ENCODE data around the gene PPT1.

The PPT1 gene

DNA sequence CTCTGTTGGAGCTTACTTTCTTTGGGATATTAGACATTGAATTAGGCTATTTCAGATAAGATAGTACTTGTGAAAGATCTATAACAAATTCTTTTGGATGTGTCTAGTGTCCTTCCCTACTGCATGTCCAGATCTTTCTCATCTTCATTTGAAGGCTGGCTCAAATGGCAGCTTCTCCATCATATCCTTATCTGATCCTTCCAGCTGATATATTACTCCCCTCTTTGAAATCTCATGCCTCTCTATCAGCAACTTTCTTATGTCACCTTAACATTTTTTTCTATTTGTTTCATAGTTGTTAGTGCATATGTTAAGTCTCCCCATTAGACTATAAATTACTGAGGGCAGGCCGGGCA lies 39.0 kb downstream of the PPT1 start:
- H3K27me3 ChIP-seq (ENCODE audit: insufficient read depth, low read length): no peaks in the 10 kb centered on the region
- H3K4me3 ChIP-seq (ENCODE audit: low read length): no peak overlapping the region
- no peaks in the 10 kb centered on the region for H3K4me1 ChIP-seq (ENCODE audit: insufficient read depth, low read length)
- no peak overlapping the region for H2AFZ ChIP-seq (ENCODE audit: low read depth, low read length)
- no peaks in the 10 kb centered on the region for H3K9me3 ChIP-seq (ENCODE audit: low read length)
- H3K36me3 ChIP-seq (ENCODE audit: insufficient read depth, low read length): peaks cover 46% of the 10 kb centered on the region

DNA sequence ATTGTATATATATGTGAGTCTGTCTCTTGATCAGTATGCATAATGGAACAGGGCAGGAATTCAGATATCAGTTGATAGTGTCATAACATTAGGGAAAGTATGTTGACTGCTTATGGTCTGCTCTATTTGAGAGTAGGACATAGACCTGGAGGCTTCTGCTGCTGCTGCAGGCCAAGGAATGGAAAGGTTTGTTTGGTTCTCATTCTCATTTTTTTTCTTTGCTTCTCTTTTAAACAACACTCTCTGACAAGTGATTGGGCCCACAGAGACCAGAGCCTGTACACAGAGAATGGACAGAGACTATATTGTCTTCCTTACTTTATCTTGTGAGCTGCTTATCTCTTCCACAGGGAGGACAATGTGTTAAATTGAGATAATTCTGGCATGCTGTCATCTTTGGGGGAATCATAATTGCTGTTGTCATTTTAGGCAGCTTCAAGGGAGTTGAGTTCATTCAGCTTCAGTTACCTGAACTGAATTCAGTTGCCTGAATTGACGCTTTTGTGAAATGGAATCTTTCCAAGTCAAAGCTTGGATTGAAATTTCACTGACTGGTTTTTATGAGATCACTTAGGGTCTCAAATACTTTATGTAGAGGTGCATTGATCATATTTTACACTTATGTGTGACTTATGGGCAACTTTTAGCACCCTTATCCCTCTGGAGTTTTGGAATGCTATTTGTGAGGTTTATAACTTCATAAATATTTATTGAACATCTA lies 39.6 kb downstream of the PPT1 start:
- no peaks in the 10 kb centered on the region for H3K9me3 ChIP-seq (ENCODE audit: low read length)

DNA sequence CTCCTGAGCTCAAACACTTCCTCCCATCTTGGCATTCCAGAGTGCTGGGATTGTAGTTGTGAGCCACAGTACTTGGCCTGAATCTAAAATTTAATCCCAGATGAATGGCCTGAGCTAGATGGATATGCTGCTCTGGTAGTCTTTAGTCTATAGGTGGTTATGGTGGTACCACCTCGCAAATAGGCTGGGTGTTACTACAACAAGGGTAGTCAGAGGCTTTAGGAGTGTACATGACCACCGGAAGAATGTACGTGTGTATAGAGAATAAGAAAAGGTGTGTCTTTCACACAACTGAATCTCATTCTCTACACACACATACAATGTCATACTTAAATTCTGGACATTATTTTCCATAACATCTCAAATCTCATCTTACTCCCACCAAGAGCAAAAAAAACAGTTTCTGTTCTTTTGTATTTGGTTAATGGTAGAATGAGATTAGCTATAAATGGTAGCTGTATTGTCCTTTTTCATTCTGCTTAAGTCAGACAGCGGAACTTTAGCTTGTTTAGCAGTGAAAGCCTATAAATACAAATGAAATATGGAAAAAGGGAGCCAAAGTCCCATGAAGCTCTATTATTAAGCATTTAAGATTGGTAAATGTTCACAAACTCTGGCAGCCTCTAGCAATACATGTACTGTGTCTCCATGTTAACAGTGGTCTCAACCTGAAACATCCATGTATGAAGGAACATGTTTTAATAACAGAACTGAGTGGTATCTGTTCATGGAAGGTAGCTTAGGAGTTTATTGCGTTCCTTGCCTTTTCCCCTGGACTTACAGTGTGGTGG lies 40.3 kb downstream of the PPT1 start:
- Histone ChIP-seq H3K4me3 (ENCODE audit: low read length) (no peak overlapping the region), H2AFZ (ENCODE audit: low read depth, low read length) (no peak overlapping the region), H3K27me3 (ENCODE audit: insufficient read depth, low read length) (no peaks in the 10 kb centered on the region), H3K4me1 (ENCODE audit: insufficient read depth, low read length) (no peaks in the 10 kb centered on the region), H3K9me3 (ENCODE audit: low read length) (no peaks in the 10 kb centered on the region), H3K36me3 (ENCODE audit: insufficient read depth, low read length) (peaks cover 34% of the 10 kb centered on the region)

More for the DNA sequence above, 39.6 kb downstream of the PPT1 start:
- Histone ChIP-seq H3K4me1 (ENCODE audit: insufficient read depth, low read length) (no peaks in the 10 kb centered on the region), H3K4me3 (ENCODE audit: low read length) (no peak overlapping the region), H3K27me3 (ENCODE audit: insufficient read depth, low read length) (no peaks in the 10 kb centered on the region), H2AFZ (ENCODE audit: low read depth, low read length) (no peak overlapping the region), H3K36me3 (ENCODE audit: insufficient read depth, low read length) (peaks cover 41% of the 10 kb centered on the region)

DNA sequence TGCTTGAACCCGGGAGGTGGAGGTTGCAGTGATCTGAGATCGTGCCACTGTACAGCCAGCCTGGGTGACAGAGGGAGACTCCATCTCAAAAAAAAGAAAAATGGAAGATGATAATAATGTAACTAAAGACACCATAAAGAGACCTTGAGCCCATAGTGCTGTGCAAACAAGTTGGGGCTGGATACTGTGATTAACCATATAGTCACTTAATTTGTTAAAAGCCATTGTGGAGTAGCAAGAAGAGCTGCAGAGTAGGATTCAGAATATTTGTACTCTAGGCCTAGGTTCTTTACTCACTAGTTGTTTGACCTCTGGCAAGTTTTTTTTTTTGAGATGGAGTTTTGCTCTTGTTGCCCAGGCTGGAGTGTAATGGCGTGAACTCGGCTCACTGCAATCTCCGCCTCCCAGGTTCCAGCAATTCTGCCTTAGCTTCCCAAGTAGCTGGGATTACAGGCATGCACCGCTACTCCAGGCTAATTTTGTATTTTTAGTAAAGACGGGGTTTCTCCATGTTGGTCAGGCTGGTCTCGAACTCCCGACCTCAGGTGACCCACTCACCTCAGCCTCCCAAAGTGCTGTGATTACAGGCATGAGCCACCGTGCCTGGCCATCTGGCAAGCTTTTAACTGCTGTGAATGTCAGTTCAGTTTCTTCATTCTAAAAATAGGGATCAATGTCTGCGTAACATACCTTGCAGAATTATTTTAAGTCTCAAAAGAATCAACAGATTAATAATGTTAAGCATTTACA lies 43.7 kb downstream of the PPT1 start:
- H3K27me3 ChIP-seq (ENCODE audit: insufficient read depth, low read length): no peaks in the 10 kb centered on the region
- no peak overlapping the region for H2AFZ ChIP-seq (ENCODE audit: low read depth, low read length)
- H3K36me3 ChIP-seq (ENCODE audit: insufficient read depth, low read length): peaks cover 13% of the 10 kb centered on the region

DNA sequence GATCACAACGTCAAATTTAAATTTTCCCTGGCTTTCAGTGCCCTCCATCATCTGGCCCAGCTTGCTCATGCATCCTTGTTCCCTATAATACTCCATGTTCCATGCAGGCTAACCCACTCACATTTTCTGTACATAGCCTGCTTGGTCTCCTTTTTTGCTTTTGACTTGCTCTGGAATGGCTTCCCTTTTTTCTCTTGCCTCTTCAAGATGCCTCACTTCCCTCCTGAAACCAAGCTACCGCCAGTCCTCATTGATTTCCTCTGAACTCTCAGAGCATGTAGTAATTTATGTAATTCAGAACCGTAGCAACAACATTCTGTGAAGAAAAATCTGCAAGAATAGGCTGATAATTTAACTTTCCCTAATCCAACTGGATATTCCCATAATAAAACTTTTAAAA lies 46.2 kb downstream of the PPT1 start:
- no peak overlapping the region for H2AFZ ChIP-seq (ENCODE audit: low read depth, low read length)
- no peaks in the 10 kb centered on the region for H3K27me3 ChIP-seq (ENCODE audit: insufficient read depth, low read length)
- no peaks in the 10 kb centered on the region for H3K9me3 ChIP-seq (ENCODE audit: low read length)
- no peaks in the 10 kb centered on the region for H3K4me1 ChIP-seq (ENCODE audit: insufficient read depth, low read length)
- no peak overlapping the region for H3K4me3 ChIP-seq (ENCODE audit: low read length)
- H3K36me3 ChIP-seq (ENCODE audit: insufficient read depth, low read length): peaks cover 8% of the 10 kb centered on the region

More for the DNA sequence above, 43.7 kb downstream of the PPT1 start:
- no peaks in the 10 kb centered on the region for H3K4me1 ChIP-seq (ENCODE audit: insufficient read depth, low read length)
- H3K9me3 ChIP-seq (ENCODE audit: low read length): no peaks in the 10 kb centered on the region
- H3K4me3 ChIP-seq (ENCODE audit: low read length): no peak overlapping the region

DNA sequence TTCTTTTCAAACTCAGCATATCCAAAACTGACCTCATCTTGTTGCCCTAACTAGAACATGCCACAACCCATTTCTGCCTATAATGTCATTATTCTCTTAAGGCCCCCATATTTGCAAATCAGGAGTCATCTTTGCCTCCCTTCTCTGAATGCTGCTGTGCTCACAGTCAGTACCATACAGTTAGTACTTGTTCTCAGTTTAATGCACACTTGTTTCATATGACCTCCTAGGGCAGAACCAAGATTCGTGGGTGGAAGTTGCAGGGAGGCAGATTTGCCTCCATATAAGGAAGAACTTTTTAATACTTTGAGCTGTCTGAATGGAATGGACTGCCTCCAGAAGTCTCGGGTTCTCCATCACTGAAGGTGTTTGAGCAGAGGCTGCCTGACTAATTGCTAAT lies 47.3 kb downstream of the PPT1 start:
- Histone ChIP-seq H3K9me3 (ENCODE audit: low read length) (no peaks in the 10 kb centered on the region), H3K36me3 (ENCODE audit: insufficient read depth, low read length) (peaks cover 4% of the 10 kb centered on the region), H2AFZ (ENCODE audit: low read depth, low read length) (no peak overlapping the region), H3K27me3 (ENCODE audit: insufficient read depth, low read length) (no peaks in the 10 kb centered on the region), H3K4me1 (ENCODE audit: insufficient read depth, low read length) (no peaks in the 10 kb centered on the region), H3K4me3 (ENCODE audit: low read length) (no peak overlapping the region)

DNA sequence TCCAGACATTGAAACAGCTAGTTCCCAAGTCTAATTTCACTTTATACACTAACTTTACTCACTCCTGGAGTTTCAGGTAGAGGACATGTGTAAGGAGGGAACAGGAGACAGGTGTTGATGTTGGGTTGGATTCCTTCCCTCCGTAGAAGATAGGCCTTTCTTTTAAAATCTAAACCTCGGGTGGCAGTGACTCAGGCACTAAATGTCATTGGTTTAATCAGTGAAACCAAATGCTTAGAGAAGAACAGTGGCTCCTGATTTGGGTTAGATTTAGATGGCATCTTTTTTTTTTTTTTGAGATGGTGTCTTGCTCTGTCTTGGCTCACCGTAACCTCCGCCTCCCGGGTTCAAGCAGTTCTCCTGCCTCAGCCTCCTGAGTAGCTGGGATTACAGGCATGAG lies 49.3 kb downstream of the PPT1 start:
- Histone ChIP-seq H3K27me3 (ENCODE audit: insufficient read depth, low read length) (no peaks in the 10 kb centered on the region), H3K4me3 (ENCODE audit: low read length) (no peak overlapping the region), H2AFZ (ENCODE audit: low read depth, low read length) (no peak overlapping the region), H3K36me3 (ENCODE audit: insufficient read depth, low read length) (peaks cover 7% of the 10 kb centered on the region), H3K9me3 (ENCODE audit: low read length) (no peaks in the 10 kb centered on the region), H3K4me1 (ENCODE audit: insufficient read depth, low read length) (no peaks in the 10 kb centered on the region)

DNA sequence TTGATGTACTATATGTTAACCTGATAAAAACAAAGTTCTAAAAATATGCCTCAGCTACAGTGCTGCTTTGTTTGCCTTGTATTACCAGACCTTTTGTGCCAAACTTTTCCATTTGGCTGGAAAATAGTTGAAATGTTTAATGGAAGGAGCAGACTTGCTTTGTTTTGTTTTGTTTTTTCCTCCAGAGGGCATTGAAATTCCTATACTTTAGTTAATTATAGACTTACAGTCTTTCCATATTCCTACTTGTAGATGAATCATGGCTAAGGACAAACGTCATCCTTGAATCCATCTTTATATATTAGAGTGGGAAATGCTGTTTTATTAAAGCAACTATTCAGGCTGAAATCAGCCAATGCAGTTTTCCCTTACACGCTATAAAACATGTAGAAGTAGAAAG lies 49.8 kb downstream of the PPT1 start:
- Histone ChIP-seq H3K36me3 (ENCODE audit: insufficient read depth, low read length) (peaks cover 10% of the 10 kb centered on the region), H3K4me1 (ENCODE audit: insufficient read depth, low read length) (peaks cover 4% of the 10 kb centered on the region), H3K4me3 (ENCODE audit: low read length) (no peak overlapping the region), H3K27me3 (ENCODE audit: insufficient read depth, low read length) (no peaks in the 10 kb centered on the region), H2AFZ (ENCODE audit: low read depth, low read length) (no peak overlapping the region), H3K9me3 (ENCODE audit: low read length) (no peaks in the 10 kb centered on the region)

DNA sequence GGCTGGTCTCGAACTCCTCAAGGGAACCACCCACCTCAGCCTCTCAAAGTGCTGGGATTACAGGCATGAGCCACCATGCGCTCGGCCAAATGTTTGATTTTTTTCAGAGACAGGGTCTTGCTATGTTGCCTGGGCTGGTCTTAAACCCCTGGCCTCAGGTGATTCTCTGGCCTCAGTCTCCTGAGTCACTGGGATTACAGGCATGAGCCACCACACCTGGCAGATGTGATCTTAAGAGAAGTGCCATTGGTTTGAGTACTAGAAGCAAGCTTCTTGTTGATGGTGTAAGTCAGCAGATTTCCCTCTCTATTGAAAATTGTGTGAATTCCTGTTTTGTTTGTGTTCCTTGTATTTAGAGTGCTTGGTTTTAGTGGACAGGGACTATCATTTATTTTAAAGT lies 51.3 kb downstream of the PPT1 start:
- no peaks in the 10 kb centered on the region for H3K9me3 ChIP-seq (ENCODE audit: low read length)
- peaks cover 11% of the 10 kb centered on the region for H3K36me3 ChIP-seq (ENCODE audit: insufficient read depth, low read length)

DNA sequence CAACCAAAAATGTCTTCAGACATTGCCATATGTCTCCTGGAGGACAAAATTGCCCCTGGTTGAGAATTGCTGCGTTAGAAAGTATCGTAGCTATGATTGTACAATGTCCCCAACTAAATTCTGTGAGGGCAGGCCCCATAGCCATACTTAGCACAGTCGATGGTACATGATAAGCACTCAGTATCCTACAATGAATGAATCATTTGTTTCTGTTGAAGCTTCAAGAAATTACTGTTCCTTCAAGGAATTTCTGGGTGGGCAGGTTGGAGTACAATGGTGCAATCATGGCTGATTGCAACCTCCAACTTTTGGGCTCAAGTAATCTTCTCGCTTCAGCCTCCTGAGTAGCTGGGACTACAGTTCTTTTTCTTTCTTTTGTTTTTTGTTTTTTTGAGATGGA lies 51.9 kb downstream of the PPT1 start:
- Histone ChIP-seq H3K9me3 (ENCODE audit: low read length) (no peaks in the 10 kb centered on the region), H3K4me1 (ENCODE audit: insufficient read depth, low read length) (peaks cover 15% of the 10 kb centered on the region), H3K4me3 (ENCODE audit: low read length) (no peak overlapping the region), H2AFZ (ENCODE audit: low read depth, low read length) (no peak overlapping the region), H3K27me3 (ENCODE audit: insufficient read depth, low read length) (no peaks in the 10 kb centered on the region), H3K36me3 (ENCODE audit: insufficient read depth, low read length) (peaks cover 8% of the 10 kb centered on the region)

More for the DNA sequence above, 51.3 kb downstream of the PPT1 start:
- no peaks in the 10 kb centered on the region for H3K27me3 ChIP-seq (ENCODE audit: insufficient read depth, low read length)
- H3K4me1 ChIP-seq (ENCODE audit: insufficient read depth, low read length): peaks cover 15% of the 10 kb centered on the region
- no peak overlapping the region for H2AFZ ChIP-seq (ENCODE audit: low read depth, low read length)
- no peak overlapping the region for H3K4me3 ChIP-seq (ENCODE audit: low read length)

DNA sequence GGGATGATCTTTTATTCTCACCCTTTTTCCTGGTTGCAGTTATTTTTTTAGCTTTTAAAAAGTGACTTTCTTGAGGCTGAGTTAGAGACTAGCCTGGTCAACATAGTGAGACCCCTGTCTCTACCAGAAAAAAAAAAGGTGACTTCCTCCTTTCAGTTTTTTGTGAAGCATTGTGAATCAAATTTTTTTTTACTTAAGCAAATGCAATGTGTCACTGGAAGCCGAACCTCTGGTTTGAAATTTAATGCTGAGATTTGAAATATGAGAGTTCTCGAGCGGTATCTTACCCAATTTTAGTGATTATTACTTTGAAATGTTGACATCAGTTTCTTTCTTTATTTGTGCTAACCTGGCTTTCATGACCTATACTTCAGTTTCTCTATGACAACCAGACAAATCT lies 52.9 kb downstream of the PPT1 start:
- Histone ChIP-seq H3K27me3 (ENCODE audit: insufficient read depth, low read length) (no peaks in the 10 kb centered on the region), H2AFZ (ENCODE audit: low read depth, low read length) (no peak overlapping the region), H3K4me3 (ENCODE audit: low read length) (no peak overlapping the region), H3K36me3 (ENCODE audit: insufficient read depth, low read length) (peaks cover 8% of the 10 kb centered on the region), H3K9me3 (ENCODE audit: low read length) (no peaks in the 10 kb centered on the region), H3K4me1 (ENCODE audit: insufficient read depth, low read length) (peaks cover 16% of the 10 kb centered on the region)

DNA sequence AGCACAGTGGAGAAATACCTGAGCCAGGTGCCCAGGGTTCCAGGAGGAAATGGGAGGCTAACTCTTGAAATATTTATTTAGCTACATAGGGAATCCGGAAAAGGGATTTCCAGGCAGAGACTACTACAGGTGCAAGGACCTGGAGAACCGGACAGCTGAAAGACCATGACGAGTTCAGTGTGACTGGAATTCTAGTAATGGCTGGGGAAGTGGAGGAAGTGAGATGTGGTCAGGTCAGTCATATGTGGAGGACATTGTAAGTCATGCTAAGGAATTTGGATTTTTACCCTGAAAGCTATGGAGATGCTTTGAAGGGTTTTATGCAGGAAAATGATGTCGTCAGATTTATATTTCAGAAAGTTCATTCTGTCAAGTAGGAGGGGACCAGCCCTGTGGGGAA lies 54.7 kb downstream of the PPT1 start:
- Histone ChIP-seq H3K36me3 (ENCODE audit: insufficient read depth, low read length) (peaks cover 8% of the 10 kb centered on the region), H3K4me1 (ENCODE audit: insufficient read depth, low read length) (peaks cover 20% of the 10 kb centered on the region), H2AFZ (ENCODE audit: low read depth, low read length) (no peak overlapping the region), H3K27me3 (ENCODE audit: insufficient read depth, low read length) (no peaks in the 10 kb centered on the region), H3K9me3 (ENCODE audit: low read length) (no peaks in the 10 kb centered on the region), H3K4me3 (ENCODE audit: low read length) (no peak overlapping the region)

DNA sequence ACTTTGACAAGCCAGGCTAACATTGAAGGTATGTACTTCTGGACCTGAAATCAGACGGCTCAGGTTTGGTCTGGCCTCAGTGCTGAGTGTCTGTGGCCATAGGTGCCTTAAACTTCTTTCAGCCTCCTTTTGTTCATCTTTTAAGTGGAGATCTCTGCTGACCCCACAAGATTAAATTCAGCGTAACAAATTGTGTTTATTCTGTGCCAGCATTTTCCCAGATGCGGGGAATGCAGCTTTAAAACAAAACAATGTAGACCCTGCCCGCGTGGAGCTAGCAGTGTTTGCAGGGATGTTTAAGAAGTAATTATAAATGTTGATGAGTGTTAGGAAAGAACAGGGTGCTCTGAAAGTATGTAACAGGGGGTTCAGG lies 55.6 kb downstream of the PPT1 start:
- H3K9me3 ChIP-seq (ENCODE audit: low read length): no peaks in the 10 kb centered on the region
- no peaks in the 10 kb centered on the region for H3K27me3 ChIP-seq (ENCODE audit: insufficient read depth, low read length)
- peaks cover 20% of the 10 kb centered on the region for H3K4me1 ChIP-seq (ENCODE audit: insufficient read depth, low read length)
- peaks cover 8% of the 10 kb centered on the region for H3K36me3 ChIP-seq (ENCODE audit: insufficient read depth, low read length)
- no peak overlapping the region for H2AFZ ChIP-seq (ENCODE audit: low read depth, low read length)
- peak overlapping the region; percentile 80 for H3K4me3 ChIP-seq (ENCODE audit: low read length)
